ENCODE measurements around the gene TAB2.
"Not testable (repeated sequence)": the region's sequence is repeated elsewhere in the genome, so short reads cannot be mapped to it uniquely, and the experiment has no call there.

TAB2 gene

DNA sequence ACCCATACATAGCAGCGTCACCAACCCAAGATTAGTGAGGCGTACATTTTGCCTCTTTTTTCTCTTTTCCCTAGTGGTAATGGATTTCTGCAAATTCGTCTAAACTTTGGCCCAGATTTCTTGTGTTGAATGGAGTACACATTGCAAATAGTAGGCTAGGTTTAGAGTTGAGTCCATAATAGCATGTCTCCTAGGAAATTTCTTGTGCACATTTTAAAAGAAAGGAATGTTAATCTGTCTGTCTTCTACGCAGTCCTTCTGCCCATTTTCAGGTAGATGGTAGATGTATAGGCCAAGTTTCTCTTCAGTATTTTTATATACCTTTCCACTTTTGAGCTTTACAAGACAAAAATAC lies 15.7 kb downstream of the TAB2 start:
- no peak for DNase-seq (ENCODE audit: low spot score)

DNA sequence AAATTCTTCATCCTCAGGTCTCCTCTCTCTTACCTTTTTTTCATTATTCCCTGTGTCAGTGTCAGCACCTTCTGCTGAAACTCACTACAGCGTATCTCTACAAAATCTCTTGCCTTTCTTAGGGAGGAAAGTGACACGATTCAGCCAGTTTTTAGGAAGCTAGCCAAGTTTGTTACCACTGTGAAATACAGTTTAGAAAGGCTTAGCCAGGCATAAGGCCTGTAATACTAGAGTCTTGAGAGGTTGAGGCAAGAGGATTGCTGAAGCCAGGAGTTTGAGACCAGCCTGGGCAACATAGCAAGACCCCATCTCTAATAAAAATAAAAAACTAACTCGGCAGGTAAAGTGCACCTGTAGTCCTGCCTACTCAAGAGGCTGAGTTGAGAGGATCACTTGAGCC lies 16.7 kb downstream of the TAB2 start:
- DNase-seq (ENCODE audit: low spot score): no peak

DNA sequence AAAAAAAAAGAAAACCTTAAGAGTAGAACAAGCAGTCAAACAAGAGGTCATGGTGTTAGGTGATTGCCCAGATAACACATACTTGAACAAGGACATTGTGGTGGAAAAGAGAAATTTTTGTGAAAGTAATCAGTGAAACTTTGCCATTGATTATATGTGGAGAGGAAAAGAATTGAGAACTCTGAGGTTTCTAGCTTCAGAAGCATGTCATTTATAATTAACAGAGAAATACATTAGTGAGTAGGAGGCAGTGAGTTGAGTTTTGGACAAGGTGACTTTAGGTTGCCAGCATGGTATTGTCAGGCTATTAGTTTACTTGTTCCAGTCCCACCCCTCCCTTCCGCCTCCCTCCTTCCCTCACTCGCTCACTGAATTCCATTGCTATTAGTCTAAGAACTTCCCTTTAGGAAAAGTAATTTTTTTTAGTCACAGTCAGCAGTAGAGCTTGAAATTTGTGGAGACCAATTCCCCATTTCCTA lies 17.2 kb downstream of the TAB2 start:
- no peak for DNase-seq (ENCODE audit: low spot score)

DNA sequence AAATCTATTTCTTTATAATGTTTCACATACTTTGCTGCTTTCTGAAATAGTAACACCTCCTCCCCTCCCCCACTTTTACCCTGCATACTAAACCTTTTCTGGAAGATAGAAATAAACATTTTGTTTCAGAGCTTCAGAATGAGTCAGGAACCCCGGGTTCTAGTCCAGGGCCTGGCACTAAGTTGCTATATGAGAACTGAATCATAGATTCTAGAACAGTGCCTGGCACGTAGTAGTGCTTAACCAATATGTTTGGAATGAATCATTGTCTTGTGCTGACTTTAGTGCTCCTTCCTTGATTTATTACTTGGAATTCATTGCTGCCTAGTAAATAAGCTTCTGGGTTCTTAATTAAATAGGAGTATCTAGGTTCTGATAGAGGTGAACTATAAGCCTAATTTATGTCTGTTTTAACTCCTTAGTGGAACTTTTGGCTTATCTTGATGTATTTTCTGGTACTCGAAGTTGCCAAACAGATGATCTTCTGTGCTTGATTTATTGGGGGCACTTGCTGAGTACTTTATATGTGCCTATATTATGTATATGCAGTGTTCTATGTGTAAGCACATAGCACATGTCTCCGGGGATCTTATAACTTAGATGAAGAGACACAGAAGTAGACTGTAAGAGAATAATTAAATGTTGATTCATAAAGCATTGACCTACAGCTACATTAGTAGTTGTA lies 18.6 kb downstream of the TAB2 start:
- peak; percentile 65 for DNase-seq (ENCODE audit: low spot score)

DNA sequence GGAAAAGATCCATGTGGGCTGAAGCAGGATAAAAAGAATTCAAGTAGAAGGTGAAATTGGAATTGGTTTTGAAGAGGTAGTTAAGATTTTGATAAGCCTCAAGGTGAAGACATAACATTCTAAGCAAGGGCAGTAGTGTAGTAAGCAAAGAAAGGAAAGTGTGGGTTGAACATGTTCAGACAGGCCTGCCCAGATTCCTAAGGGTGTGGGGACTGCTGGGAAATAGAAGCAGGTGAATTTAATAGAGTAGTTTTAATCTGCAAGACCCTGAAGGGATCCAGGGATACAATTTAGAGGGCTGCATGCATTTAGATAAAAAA lies 19.1 kb downstream of the TAB2 start:
- no peak for DNase-seq (ENCODE audit: low spot score)

DNA sequence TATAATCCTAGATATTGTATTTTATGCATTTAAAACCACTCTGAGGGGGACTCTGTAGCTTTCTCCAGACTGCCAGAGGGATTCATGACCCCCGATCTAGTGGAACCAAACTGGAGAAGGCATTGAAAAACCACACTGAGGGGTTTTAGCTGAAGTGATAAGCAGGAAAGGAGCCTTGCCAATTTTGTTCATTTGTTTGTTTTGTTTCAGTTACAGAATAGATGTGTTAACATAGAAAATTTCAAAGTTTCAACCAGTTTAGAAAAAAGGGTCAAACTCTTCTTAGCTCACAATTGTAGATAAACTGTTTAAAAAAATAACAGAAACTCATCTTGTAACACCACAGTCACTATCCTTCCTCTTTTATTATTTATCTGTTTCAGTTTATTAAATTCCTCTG lies 19.8 kb downstream of the TAB2 start:
- no peak for DNase-seq (ENCODE audit: low spot score)

DNA sequence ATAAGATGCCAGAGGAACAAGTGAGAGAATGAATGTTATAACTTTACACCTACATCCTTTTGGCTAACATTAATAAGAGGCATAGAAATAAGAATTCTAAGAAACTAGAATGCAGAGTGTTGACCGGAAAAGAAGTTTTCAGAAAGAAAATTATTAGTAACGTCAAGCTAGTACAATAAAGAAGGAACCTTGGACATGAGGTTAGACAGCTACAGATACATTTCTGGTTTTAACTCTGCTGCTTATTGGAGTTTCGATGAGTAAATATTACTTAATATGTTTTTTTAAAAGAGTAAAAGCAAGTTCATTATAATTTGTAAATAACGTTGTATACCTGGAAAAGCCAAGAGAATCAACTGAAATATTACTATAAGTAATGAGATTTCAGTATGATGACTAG lies 22.7 kb downstream of the TAB2 start:
- DNase-seq (ENCODE audit: low spot score): peak; percentile 26

DNA sequence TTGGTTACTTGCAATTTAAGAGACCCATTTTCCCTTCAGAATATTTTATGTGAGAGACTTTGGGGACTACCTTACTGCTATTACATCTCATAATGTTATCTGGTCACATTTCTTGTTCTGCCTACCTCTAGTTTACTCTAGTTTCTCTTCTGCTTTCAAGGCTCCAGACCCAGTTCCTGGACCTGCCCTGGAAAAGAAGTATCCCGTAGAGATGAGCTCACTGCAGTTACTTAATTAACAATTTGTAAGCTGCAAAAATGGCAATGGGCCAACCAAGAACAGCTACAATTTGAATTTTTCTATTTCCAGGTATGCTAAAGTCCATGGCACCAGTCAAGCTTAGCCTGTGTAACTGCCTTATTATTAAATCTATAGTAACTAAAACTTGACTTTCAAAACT lies 25.0 kb downstream of the TAB2 start:
- no peak for DNase-seq (ENCODE audit: low spot score)

DNA sequence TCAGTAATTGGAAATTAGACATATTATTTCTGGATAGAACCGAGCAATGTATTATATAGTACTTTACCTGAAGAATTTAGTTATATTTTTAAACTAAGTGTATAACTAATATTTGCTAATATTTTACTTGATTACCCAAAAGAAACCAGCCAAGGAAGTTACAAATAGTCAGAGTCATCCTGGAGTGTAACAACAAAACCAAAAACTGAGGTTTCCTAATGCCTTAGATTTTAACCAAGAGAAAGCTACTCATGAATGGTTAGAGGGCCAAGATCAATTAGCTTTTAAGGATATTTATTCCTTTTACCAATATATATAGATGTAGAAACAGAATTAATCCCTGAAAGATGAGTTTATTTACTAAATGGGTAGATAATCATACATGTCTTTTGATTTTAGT lies 26.0 kb downstream of the TAB2 start:
- no peak for DNase-seq (ENCODE audit: low spot score)

DNA sequence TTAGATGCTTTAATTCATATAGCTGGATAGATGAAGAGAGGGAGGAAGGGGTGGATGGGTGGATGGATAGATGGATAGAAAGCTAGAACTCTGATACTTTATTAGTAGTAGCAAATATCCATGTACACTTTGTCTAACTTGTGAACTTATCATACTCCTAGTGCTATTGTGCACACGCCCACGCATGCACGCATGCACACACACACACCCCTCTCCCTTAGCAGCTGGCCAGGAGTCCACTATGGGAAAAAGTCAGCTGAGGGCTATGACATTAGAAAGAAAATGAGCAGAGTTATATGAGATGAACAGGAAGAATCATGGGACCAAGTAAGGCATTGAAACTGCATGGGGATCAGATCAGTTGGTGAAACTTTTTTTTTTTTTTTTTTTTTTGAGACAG lies 28.6 kb downstream of the TAB2 start:
- no peak for DNase-seq (ENCODE audit: low spot score)

DNA sequence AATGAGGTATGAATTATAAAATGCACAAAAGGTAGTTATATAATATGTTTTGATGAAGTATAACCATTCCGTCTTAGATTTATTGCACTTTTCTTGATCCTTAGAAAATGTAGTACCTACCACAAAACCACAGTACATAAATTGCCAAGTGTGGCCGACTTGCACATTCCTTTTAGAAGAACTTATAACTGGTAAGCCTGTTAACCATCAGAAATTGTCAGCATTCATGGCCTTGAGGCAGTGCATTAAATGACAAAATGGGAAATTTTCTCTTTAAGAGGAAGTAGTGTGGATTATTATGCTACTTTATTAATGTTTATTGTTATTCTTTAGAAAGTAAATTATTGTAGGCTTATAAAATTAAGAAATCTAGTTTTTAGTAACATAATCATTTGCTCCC lies 29.6 kb downstream of the TAB2 start:
- DNase-seq (ENCODE audit: low spot score): no peak

DNA sequence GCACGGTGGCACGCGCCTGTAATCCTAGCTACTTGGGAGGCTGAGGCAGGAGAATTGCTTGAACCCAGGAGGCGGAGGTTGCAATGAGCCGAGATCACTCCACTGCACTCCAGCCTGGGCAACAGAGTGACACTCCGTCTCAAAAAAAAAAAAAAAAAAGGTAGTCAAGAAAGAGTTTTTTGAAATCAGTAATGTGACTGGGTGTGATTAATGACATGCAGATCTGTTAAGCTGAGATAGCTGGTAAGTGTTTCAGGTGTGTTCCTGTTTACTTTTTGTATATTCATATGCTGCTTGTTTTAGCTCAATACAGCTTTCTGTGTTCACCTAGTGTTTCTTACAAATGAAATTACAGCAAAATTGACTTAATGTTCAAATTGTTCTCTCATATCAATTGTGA lies 31.8 kb downstream of the TAB2 start:
- not testable (repeated sequence) for DNase-seq (ENCODE audit: low spot score)

DNA sequence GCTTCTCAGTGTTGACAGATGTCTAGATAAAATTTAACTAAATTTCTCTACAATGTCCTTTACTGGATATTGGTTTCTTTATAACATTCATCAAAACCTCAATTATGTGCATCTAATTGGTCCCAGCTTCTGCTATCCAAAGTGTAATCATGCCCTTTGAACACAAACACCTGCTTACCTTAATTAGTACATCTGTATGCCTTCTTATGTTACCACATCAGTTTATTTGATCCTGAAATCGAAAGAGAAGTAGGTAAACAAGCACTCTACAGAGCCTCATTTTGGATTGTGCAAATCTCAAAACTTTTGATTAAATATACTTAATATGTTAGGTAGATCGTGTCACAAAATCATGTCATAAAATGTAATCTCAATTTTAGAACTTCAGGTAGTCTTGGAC lies 36.5 kb downstream of the TAB2 start:
- DNase-seq (ENCODE audit: low spot score): no peak

DNA sequence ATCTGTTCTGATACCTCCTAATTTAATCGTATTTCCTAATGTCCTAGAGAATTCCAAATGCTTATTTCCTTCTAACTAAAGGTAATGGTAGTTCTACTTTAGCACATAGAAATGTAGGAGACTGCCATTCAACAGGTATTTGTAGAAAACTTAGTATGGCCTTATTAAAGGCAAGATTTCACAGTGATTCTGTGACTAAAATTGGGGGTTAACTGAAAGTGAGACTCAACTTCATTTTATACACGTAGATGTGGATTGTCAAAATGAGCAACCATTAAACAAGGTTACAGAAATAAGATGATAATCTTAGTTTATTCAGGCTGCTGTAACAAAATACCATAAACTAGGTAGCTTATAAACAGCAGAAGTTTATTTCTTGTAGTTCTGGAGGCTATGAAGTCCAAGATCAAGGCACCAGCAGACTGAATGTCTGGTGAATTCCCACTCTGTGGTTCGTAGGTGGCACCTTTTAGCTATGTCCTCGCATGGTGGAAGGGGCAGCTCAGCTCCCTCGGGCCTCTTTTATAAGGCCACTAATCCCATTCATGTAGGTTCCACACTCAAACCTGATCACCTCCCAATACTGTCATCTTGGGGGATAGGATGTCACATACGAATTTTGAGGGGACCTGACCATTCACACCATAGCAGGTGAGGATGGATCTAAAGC lies 38.7 kb downstream of the TAB2 start:
- DNase-seq (ENCODE audit: low spot score): no peak

DNA sequence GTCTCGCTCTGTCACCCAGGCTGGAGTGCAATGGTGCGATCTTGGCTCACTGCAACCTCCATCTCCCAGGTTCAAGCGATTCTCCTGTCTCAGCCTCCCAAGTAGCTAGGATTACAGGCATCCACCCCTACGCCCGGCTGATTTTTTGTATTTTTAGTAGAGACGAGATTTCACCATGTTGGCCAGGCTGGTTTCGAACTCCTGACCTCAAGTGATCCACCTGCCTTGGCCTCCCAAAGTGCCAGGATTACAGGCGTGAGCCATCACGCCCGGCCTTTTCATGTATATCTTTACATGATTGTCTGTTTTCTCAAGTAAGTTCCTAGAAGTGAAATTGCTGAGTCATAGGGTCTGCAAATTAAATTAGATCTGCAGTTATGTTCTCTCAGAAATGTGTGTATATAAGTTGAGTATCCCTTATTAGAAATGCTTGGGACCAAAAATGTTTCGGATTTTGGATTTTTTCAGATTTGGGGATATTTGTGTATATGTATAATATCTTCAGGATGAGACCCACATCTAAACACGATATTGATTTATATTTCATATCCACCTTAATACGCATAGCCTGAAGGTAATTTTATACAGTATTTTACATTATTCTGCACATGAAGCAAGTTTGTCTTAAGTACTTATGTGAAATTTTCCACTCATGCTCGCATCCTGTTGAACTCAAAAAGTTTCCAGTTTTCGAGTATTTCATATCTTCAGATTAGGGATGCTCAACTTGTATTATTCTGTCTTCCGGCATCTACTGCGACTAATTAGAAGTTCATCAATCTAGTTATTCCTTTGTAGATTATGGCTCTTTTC lies 40.4 kb downstream of the TAB2 start:
- no peak for DNase-seq (ENCODE audit: low spot score)

DNA sequence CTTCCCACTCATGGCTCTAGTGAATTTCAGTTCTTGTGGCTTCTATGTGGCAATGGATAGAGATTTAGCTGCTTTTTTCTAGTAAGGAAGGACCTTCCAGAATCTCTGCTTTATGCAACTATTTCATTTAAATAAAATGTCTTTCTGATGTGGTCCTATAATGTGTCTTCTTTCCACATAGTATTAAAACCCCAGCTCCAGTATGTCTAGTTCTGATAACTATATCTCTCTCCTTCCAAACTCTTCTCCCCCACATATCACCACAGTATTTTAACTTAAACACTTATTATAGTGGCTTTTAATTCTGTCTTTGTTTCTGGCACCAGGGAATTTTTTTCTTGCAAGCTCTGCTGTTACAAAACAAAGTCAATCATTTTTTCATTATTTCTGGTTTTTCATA lies 41.9 kb downstream of the TAB2 start:
- DNase-seq (ENCODE audit: low spot score): no peak

DNA sequence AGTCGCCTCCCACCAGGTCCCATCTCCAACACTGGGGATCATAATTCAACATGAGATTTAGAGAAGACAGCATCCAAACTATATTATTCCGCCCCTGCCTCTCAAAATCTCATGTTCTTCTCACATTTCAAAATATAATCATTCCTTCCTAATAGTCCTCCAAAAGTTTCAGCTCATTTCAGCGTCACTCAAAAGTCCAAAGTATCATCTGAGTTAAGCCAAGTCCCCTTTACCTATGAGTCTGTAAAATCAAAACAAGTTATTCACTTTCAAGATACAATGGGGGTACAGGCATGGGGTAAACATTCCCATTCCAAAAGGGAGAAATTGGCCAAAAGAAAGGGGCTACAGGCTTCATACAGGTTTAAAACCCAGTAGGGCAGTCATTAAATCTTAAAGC lies 43.0 kb downstream of the TAB2 start:
- DNase-seq (ENCODE audit: low spot score): no peak

DNA sequence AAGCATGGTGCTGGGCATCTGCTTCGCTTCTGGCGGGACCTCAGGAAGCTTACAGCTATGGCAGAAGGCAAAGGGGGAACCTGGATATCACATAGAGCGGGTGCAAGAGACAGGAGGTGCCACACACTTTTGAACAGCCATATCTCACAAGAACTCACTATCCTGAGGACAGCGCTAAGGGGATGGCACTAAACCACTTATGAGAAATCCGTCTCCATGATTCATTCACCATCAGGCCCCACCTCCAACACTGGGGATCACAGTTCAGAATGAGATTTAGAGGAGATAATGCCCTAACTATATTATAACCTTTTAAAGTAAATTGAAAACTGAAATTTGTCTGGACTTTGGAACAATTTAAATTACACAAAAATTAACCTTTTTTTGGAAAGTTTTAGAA lies 44.8 kb downstream of the TAB2 start:
- peak; percentile 14 for DNase-seq (ENCODE audit: low spot score)

DNA sequence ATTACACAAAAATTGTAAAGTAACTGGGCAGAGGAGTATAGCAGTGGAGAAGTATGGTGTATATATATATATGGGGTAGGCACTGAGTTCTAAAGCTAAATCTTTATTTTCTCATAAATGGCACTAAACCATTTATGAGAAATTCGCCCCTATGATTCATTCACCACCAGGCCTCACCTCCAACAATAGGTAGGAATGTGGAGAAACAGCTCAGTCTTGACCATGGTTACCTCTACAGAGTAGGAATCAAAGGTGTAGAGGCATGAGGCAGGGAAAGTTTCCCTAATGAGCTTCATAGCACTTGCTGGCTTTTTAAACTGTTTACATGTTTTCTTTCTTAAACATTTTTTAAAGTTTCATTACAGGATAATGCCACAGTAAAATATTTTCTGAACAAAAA lies 45.6 kb downstream of the TAB2 start:
- peak; percentile 14 for DNase-seq (ENCODE audit: low spot score)

DNA sequence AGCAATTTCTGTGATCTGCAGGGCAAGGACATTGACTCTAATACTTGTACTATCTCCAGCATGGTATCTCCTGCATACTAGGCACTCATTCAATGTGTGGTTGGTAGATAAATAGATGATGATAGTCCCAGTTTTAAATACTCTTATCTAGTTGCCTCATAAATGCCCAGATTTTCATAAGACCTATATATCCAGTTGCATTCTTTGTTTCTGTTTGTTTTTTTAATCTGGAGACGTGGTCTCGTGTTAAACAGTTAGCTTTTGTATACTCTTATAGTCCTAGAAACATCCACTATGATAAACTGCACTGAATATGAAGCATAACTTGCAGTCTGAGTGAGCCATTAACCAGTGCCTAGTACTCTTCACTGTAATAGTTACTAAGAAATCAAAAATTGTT lies 47.0 kb downstream of the TAB2 start:
- DNase-seq (ENCODE audit: low spot score): no peak

DNA sequence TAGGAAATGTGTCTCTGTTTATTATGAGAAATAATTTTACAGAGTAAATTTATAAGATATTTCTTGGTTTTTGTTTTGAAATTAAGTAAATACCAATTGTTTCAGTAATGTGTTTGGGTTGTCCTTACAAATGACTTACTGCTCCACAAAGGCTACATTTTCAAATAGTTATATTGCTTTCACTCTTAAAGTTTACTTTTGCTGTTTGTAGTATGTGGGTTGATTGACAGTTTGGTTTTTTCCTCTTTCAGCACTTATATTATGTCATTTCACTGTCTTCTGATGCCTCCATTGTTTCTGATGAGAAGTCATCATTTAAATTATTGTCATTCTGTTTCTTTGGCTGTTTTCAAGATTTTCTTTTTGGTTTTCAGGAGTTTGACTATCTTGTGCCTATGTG lies 47.7 kb downstream of the TAB2 start:
- no peak for DNase-seq (ENCODE audit: low spot score)

DNA sequence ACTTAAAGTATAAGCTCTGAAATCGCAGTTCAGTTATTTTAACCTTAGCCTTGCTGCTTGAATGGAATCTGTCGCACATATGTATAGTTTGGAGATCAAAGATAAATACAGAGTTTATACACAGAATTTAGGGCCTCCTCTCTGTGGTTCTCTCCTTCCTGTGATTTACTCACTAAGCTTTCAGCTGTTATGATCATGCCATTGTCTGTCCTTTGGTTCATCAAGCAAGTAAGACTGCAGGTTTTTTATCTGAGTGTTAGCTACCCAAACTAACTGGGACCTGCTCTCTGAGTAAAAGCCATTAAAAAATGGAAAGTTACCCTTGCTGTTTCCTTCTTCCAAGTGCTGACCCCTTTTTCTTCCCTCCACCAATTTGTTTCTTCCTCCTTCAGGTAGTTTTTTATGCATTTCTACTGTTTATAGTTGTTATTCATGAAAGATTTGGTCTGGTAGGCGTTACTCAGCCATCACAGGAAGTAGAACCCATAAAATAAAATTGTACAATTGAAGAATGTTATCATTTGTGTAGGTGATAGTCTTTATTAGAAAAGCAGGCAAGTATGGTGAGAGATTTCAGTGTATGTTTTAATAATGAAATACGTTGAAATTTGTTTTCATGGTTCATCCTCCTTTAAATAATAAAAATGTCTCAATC lies 48.9 kb downstream of the TAB2 start:
- DNase-seq (ENCODE audit: low spot score): peak; percentile 62

DNA sequence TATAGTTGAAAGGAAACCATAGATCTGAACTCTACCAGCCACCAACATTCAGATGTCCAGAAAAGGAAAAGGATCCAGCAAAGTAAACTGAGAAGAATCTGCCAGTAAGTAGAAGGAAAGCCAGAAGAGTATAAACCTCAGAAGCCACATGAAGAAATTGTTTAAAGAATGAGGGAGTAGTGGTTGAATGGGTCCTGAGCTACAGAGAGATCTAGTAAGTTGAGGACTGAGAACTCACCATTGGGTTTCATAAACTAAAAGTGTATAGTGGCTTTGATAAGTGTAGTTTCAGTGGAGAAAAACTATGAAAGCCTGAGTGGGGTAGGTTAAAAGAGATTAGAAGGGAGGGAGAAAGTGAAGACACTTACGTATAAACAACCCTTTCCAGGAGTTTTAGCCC lies 50.6 kb downstream of the TAB2 start:
- no peak for DNase-seq (ENCODE audit: low spot score)

Measured in CD4-positive, alpha-beta T cell treated with Interleukin-2 at 100 ng/mL for 4 hours (primary cell).